GM12878 (cell line): ENCODE measurements around the gene ABHD11. TPM values are rescaled to one million over a fixed set of nuclear protein-coding genes. Genes with fewer than 3 reads are reported as not detected.
A peak's percentile ranks its signal among the peaks of the same experiment; 100 is the strongest.

Source experiments
- ATAC-seq: fragments of 200-7000 bp; cut with Tn5 transposase; 3 replicates; pipeline ENCODE4 v1.9.1; 2020; ENCODE audit warnings: mild to moderate bottlenecking, moderate library complexity
- BruUV-seq: library from RNA; stranded (reverse); fragments of 400-500 nt; replicated peaks from 2 replicates; lab custom pipeline; 2021; lab: Mats Ljungman, UMichigan
- CTCF ChIA-PET: fragments of 300-600 bp; sonication (Branson Sonifier 250); formaldehyde crosslinking; extraction: SDS; loops from one replicate; lab custom pipeline; 2021; ENCODE audit warnings: inconsistent platforms; lab: Yijun Ruan, JAX
- POLR2A ChIA-PET: fragments of 350-600 bp; formaldehyde crosslinking; extraction: SDS; loops from one replicate; lab custom pipeline; 2021; ENCODE audit warnings: inconsistent platforms; lab: Charles Lee
- RAD21 ChIA-PET: fragments of 300-600 bp; sonication (Branson Sonifier 250); formaldehyde crosslinking; loops from one replicate; lab custom pipeline; 2023; ENCODE audit warnings: antibody characterized with exemption; ENCODE audit not compliant: unreplicated experiment; lab: Charles Lee
- SMC1A ChIA-PET: fragments of 300-600 bp; sonication (Branson Sonifier 250); formaldehyde crosslinking; loops from one replicate; lab custom pipeline; 2023; ENCODE audit not compliant: unreplicated experiment, uncharacterized antibody; lab: Charles Lee
- DNase-seq: peaks from one replicate; pipeline ENCODE4 v3.0.0-alpha.2; 2011; ENCODE audit warnings: low read depth, low spot score
- FAIRE-seq: peaks from 3 replicates; lab custom pipeline; 2011; peaks lifted over from hg19 to GRCh38; lab: Jason Lieb, UNC
- H2AFZ ChIP-seq: 2 replicates; pipeline ENCODE4 v1.6.0; 2011; ENCODE audit warnings: low read depth, low read length, control low read depth; ENCODE audit not compliant: control insufficient read depth
- H3K27ac ChIP-seq: 2 replicates; pipeline ENCODE4 v1.5.1; 2011; ENCODE audit warnings: control low read depth; ENCODE audit not compliant: control insufficient read depth, insufficient read depth
- H3K27me3 ChIP-seq, 2 experiments: replicated peaks in 1 of 2; 2 replicates each; pipeline versions ENCODE4 v1.6.0 to v1.6.1; 2011; ENCODE audit warnings: low read length in 1 of 2; ENCODE audit not compliant: control insufficient read depth in 2 of 2, insufficient read depth in 2 of 2
- H3K36me3 ChIP-seq, 2 experiments: 2 replicates each; pipeline ENCODE4 v1.5.1; 2011; ENCODE audit warnings: low read length in 1 of 2; ENCODE audit not compliant: control insufficient read depth in 2 of 2, insufficient read depth in 2 of 2
- H3K4me1 ChIP-seq: 2 replicates; pipeline ENCODE4 v1.6.1; 2011; ENCODE audit warnings: mild to moderate bottlenecking, low read length, moderate library complexity, mixed read lengths; ENCODE audit not compliant: control insufficient read depth, insufficient read depth
- H3K4me2 ChIP-seq: 2 replicates; pipeline ENCODE4 v1.6.0; 2011; ENCODE audit warnings: control low read depth; ENCODE audit not compliant: control insufficient read depth, insufficient read depth
- H3K4me3 ChIP-seq: fragments of 200-600 bp; sonication (generic); 2 replicates; pipeline ENCODE4 v1.5.1; 2016
- H3K79me2 ChIP-seq: 2 replicates; pipeline ENCODE4 v1.6.0; 2011; ENCODE audit warnings: low read length; ENCODE audit not compliant: control insufficient read depth, insufficient read depth
- H3K9ac ChIP-seq: 2 replicates; pipeline ENCODE4 v1.8.0; 2011; ENCODE audit warnings: low read length, control low read depth, mixed read lengths; ENCODE audit not compliant: control insufficient read depth, insufficient read depth
- H3K9me3 ChIP-seq: replicated peaks from 3 replicates; pipeline ENCODE4 v1.5.1; 2011; ENCODE audit warnings: mild to moderate bottlenecking, low read length; ENCODE audit not compliant: control insufficient read depth, insufficient read depth
- H4K20me1 ChIP-seq: 2 replicates; pipeline ENCODE4 v1.6.0; 2011; ENCODE audit not compliant: control insufficient read depth, insufficient read depth
- ASH2L ChIP-seq: fragments of 300-600, 200-600 bp; sonication (generic); IDR thresholded peaks from 2 replicates; pipeline ENCODE4 v1.6.1; 2017; ENCODE audit warnings: low read depth, mild to moderate bottlenecking, borderline replicate concordance
- BCL3 ChIP-seq: IDR thresholded peaks from 2 replicates; pipeline ENCODE4 v1.6.1; 2011; ENCODE audit warnings: borderline replicate concordance, low read depth, mild to moderate bottlenecking, moderate library complexity, low read length; ENCODE audit not compliant: insufficient read depth, poor library complexity, severe bottlenecking
- CBFB ChIP-seq: IDR thresholded peaks from 2 replicates; pipeline ENCODE4 v1.6.1; 2016; ENCODE audit warnings: antibody characterized with exemption, low read depth
- CBX5 ChIP-seq: sonication (generic); IDR thresholded peaks from 2 replicates; pipeline ENCODE4 v1.6.1; 2016; ENCODE audit warnings: low read depth, moderate library complexity, mild to moderate bottlenecking, inconsistent platforms
- CHD1 ChIP-seq: IDR thresholded peaks from 2 replicates; pipeline ENCODE4 v1.6.1; 2012; ENCODE audit warnings: low read depth, low read length, improper control_type of control experiment
- ETV6 ChIP-seq, 2 experiments: fragments of 450-650 bp in 1 of 2; IDR thresholded peaks in 1 of 2; conservative IDR thresholded peaks in 1 of 2; 2 replicates each; pipeline ENCODE4 v1.6.1; 2014; ENCODE audit warnings: antibody characterized with exemption in 1 of 2, borderline replicate concordance in 1 of 2, low read depth in 1 of 2, mild to moderate bottlenecking in 1 of 2, moderate library complexity in 1 of 2
- IKZF1 ChIP-seq: fragments of 450-650 bp; conservative IDR thresholded peaks from 2 replicates; pipeline ENCODE4 v1.6.1; 2017; ENCODE audit warnings: antibody characterized with exemption, mild to moderate bottlenecking
- KLF5 ChIP-seq: fragments of 450-650 bp; IDR thresholded peaks from 2 replicates; pipeline ENCODE4 v1.6.1; 2014; ENCODE audit warnings: mild to moderate bottlenecking; ENCODE audit not compliant: partially characterized antibody
- MEF2B ChIP-seq: fragments of 450-650 bp; IDR thresholded peaks from 2 replicates; pipeline ENCODE4 v1.6.1; 2018; ENCODE audit warnings: mild to moderate bottlenecking, moderate library complexity; ENCODE audit not compliant: partially characterized antibody, poor library complexity, severe bottlenecking
- NBN ChIP-seq: fragments of 450-650 bp; IDR thresholded peaks from 2 replicates; pipeline ENCODE4 v1.6.1; 2016
- NRF1 ChIP-seq: conservative IDR thresholded peaks from 2 replicates; pipeline ENCODE4 v1.6.1; 2011; ENCODE audit warnings: mild to moderate bottlenecking, low read depth, low read length, improper control_type of control experiment
- POLR2AphosphoS2 ChIP-seq: IDR thresholded peaks from 2 replicates; pipeline ENCODE4 v1.6.1; 2011; ENCODE audit warnings: low read depth, mild to moderate bottlenecking, low read length, improper control_type of control experiment, moderate library complexity
- SMAD1 ChIP-seq: fragments of 450-650 bp; IDR thresholded peaks from 2 replicates; pipeline ENCODE4 v1.6.1; 2018; ENCODE audit warnings: mild to moderate bottlenecking, low read depth; ENCODE audit not compliant: partially characterized antibody
- TAF1 ChIP-seq: IDR thresholded peaks from 2 replicates; pipeline ENCODE4 v1.6.1; 2011; ENCODE audit warnings: mild to moderate bottlenecking, low read depth, low read length, borderline replicate concordance
- TCF3 ChIP-seq: IDR thresholded peaks from 2 replicates; pipeline ENCODE4 v1.6.1; 2012; ENCODE audit warnings: low read depth, mild to moderate bottlenecking, low read length, borderline replicate concordance; ENCODE audit not compliant: insufficient read depth
- WGBS: methylation state at CpG from one replicate; pipeline ENCODE4 v1.1.6; 2016; ENCODE audit warnings: low lambda C conversion rate; ENCODE audit not compliant: insufficient replicate concordance, insufficient coverage; ENCODE audit errors: missing lambda C conversion rate; 5-methylcytosine and 5-hydroxymethylcytosine counted together
- in situ Hi-C: fragments of 300-500 bp; cut with MboI; formaldehyde crosslinking; loops from 9 replicates; pipeline ENCODE4 v1.14.3; 2018; ENCODE audit warnings: mixed read lengths
- intact Hi-C: fragments of 100-400 bp; cut with micrococcal nuclease; formaldehyde crosslinking; loops from one replicate; pipeline ENCODE4 v1.14.2; 2022; ENCODE audit not compliant: unreplicated experiment
- polyA plus RNA-seq, 11 experiments: library from polyadenylated mRNA; depleted of rRNA in 4 of 11; unstranded in 6 of 11; stranded (reverse) in 5 of 11; fragments of >200 nt; fragmentation: Nextera tagmentation in 4 of 11; fragmentation: Illumina TruSeq in 1 of 11; extraction: Ambion mirVana in 4 of 11; extraction: Trizol in 1 of 11; gene quantifications; 1 replicate in 1 of 11; 2 replicates in 10 of 11; pipeline versions ENCODE4 v1.2.1 to v1.2.3, GENCODE V29; 2011 to 2016; ENCODE audit warnings: inconsistent platforms in 2 of 11, missing spikeins in 2 of 11, low read depth in 1 of 11
- total RNA-seq, 4 experiments: library from RNA; depleted of rRNA in 3 of 4; stranded (reverse); fragments of >200 nt in 3 of 4; fragmentation: Illumina TruSeq in 1 of 4; extraction: Trizol in 1 of 4; gene quantifications; 2 replicates each; pipeline versions ENCODE4 v1.2.1 to v1.2.3, GENCODE V29; 2013 to 2021

ABHD11 gene
- total and polyA plus RNA-seq, 10 of the 15 experiments (the other 5 are each of a cell fraction or from before 2014, with no cell fraction given) = 2.8 to 24.8 (median 10.1) TPM

- no peak overlapping the region for H2AFZ ChIP-seq
- in situ Hi-C loops (no loop called here), intact Hi-C loops (loop anchor here (2.0 kb wide), 1 partner anchor 36 kb away; the partner anchor contains the start of genes BUD23 and DNAJC30)
- 6% methylated on average over 9 of the region's 9 CpGs for WGBS
- ATAC-seq (peak; percentile 29), DNase-seq (no peak), FAIRE-seq (no peak)
- peaks cover 12% of the 10 kb centered on the region for H3K4me1 ChIP-seq
- no peaks in the 10 kb centered on the region for H3K36me3 ChIP-seq
- RAD21 ChIA-PET = no interaction called here
- H3K79me2 ChIP-seq = no peaks in the 10 kb centered on the region
- H3K4me2 ChIP-seq = peak overlapping the region; percentile 90
- POLR2A ChIA-PET = no interaction called here
- TF ChIP-seq ASH2L = no peak
- no peak for TF ChIP-seq POLR2AphosphoS2
- TF ChIP-seq SMAD1 = no peak
- TF ChIP-seq CBFB = no peak
- no peak for TF ChIP-seq KLF5
- no peak for TF ChIP-seq TCF3
- SMC1A ChIA-PET = no interaction called here
- no peak overlapping the region for H3K27ac ChIP-seq
- peak overlapping the region; percentile 87 for H3K4me3 ChIP-seq
- BruUV-seq = no TSS peak
- no peaks in the 10 kb centered on the region for H3K9me3 ChIP-seq
- H4K20me1 ChIP-seq = peaks cover 4% of the 10 kb centered on the region; the same call in 1 of the 2 replicates
- CTCF ChIA-PET = no interaction called here
- H3K27me3 ChIP-seq = no peaks in the 10 kb centered on the region
- H3K9ac ChIP-seq = no peak overlapping the region
These were observed 20.1 kb downstream of the ABHD11 start for GRCh38 chr7:73718438-73718881.

- DNase-seq (no peak), ATAC-seq (peak; percentile 49), FAIRE-seq (no peak)
- Histone ChIP-seq H3K27me3 (no peaks in the 10 kb centered on the region), H4K20me1 (peaks cover 4% of the 10 kb centered on the region; the same call in 1 of the 2 replicates), H3K9ac (no peak overlapping the region), H3K4me3 (peak overlapping the region; percentile 87; the same call in 1 of the 2 replicates), H2AFZ (no peak overlapping the region), H3K36me3 (no peaks in the 10 kb centered on the region), H3K27ac (no peak overlapping the region), H3K9me3 (no peaks in the 10 kb centered on the region), H3K4me2 (peak overlapping the region; percentile 90), H3K79me2 (no peaks in the 10 kb centered on the region), H3K4me1 (peaks cover 12% of the 10 kb centered on the region)
- intact Hi-C loops = loop anchor here (2.0 kb wide), 1 partner anchor 35 kb away; the partner anchor contains the start of genes BUD23 and DNAJC30
- SMC1A ChIA-PET = no interaction called here
- POLR2A ChIA-PET = no interaction called here
- in situ Hi-C loops = no loop called here
- no TSS peak for BruUV-seq
- WGBS = 4% methylated on average over 10 of the region's 10 CpGs
- RAD21 ChIA-PET = no interaction called here
- CTCF ChIA-PET = interaction anchor here (0.9 kb wide), 1 partner anchor 18 kb away, joined by 3 read pairs; no protein-coding TSS in a partner anchor
- TF ChIP-seq CHD1 (no peak), NBN (no peak), ETV6 (conservative IDR thresholded peaks at IDR 0.05 in 1 of 2, IDR thresholded peaks at IDR 0.05 in 1 of 2; ENCODE audit: borderline replicate concordance in 1 of 2, low read depth in 1 of 2) (0 out of 4 replicates have a peak, but pooled peaks of 1 of the 2 experiments have one; percentile 16), IKZF1 (0 out of 2 replicates have a peak, but pooled peaks have one; percentile 39), TAF1 (no peak), MEF2B (peak; percentile 33), CBX5 (no peak), BCL3 (peak; percentile 48), NRF1 (no peak)
These were observed 20.6 kb downstream of the ABHD11 start for GRCh38 chr7:73717991-73718405.
